IPS-NIHi7 (cell line): ENCODE data around the gene PRR3.

ENCODE experiments used
- DNase-seq: peaks from one replicate; pipeline ENCODE4 v3.0.0; 2012; ENCODE audit warnings: mixed read lengths; ENCODE audit errors: extremely low spot score

The PRR3 gene

DNA sequence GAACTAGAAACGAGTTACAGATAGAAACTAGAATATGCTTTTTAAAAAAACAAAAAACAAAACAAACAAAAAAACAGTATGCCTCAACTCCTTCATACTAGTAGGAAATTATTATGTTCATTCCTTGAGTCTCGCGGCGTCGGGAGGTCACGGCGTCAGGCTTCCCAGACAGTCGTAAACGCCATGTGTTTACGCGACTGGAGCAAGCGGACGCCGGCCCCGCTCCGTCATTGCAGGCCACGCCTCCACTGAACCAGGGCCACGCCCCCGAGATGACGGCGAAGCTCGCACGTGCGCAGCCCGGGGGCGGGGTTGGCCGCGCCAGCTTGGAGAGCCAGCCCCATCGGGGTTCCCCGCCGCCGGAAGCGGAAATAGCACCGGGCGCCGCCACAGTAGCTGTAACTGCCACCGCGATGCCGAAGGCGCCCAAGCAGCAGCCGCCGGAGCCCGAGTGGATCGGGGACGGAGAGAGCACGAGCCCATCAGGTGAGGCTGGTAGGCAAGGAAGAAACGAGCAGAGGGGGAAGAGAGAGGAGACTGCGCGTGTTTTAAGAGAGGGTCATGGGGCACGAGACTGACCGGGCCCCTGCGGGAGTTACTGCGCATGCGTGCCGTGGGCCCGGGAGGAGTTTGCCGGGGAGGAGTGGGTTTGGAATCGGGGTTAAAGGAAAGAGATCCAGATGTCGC, 14.1 kb downstream of the PRR3 start, which contains the start of gene ABCF1:
ABCF1 (plus strand) TSS at position 368 of the 687 bp plus-strand sequence; CDS start at position 414, 46 bp downstream.
- DNase-seq: peak; percentile 99

DNA sequence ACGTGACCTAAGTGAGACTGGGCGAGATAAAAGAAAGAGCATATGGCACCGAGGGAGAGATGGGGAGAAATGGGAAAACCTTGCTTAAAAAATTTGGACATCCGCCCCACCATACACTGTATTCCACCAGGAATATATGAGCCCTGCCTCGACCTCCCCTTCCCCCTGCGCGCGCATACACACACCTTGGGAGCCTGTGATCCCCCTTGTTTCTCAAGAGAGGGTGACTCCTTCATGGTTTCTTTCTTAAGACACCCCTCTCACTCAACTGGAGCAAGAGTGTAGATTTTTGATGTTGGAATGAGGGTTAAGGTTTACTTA, 14.6 kb downstream of the PRR3 start:
- no peak for DNase-seq

DNA sequence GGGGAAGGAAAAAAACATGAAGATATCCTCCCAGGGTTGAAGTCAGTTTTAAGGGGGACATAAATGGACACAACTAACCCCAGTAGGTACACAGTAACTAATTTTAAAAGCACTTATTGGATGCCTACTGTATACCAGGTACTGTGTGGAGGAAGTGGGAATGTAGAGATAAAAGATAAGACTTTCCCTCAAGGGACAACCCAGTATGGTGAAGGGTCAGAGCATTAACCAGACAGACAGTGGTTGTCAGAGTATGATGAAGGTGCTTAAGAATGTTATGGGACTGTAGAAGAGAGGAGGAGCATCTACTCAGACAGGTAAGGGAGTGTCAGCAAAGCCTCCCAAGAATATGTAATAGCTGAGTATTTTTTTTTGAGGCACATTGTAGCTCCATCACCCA, 15.1 kb downstream of the PRR3 start:
- no peak for DNase-seq

DNA sequence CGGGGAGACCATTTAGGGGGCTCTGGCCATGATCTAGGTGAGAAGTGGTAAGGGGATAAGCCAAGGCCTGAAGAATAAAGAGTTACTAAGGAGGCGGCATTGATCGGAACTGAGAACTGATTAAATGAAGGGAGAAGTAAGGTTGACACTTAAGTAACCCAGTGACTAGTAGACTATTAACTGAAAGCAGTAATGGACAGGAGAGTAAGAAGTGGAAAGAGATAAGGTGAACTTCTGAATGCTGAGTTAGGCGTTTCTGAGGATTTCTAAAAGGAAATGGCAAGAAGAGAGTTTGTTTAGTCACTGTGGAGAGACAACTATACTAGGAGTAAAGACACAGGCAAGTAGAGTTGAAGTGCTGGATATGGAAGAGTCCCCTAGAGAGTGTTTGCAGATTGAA, 16.0 kb downstream of the PRR3 start:
- no peak for DNase-seq

DNA sequence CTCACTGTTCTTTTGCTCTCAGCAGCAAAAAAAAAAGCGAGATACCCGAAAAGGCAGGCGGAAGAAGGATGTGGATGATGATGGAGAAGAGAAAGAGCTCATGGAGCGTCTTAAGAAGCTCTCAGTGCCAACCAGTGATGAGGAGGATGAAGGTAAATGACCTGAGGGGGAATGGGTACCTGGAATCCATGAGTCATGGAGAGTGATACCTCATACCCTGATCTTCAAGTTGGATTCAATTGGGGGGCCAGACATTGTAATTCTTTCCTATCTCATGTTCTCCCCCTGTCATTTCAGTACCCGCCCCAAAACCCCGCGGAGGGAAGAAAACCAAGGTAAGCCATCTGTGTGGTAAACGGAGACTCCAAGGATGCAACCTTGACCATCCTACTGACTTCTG, 21.0 kb downstream of the PRR3 start:
- no peak for DNase-seq

DNA sequence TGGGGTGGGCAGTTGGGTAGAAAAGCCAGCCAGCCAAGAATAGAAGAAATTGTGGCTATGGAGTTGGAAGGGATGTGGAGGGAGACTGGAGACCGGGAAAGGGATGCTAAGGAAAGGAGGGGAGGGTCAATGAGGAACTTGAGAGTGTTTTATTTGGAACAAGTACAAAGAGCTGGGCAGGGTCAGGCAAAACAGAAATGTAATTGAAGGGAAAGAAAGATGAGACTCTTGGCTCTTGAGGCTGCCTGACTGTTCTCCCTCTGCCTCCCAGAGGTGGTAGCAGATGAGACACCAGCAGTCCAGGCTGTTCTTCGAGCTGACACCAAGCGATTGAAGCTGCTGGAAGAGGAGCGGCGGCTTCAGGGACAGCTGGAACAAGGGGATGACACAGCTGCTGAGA, 26.8 kb downstream of the PRR3 start:
- no peak for DNase-seq

DNA sequence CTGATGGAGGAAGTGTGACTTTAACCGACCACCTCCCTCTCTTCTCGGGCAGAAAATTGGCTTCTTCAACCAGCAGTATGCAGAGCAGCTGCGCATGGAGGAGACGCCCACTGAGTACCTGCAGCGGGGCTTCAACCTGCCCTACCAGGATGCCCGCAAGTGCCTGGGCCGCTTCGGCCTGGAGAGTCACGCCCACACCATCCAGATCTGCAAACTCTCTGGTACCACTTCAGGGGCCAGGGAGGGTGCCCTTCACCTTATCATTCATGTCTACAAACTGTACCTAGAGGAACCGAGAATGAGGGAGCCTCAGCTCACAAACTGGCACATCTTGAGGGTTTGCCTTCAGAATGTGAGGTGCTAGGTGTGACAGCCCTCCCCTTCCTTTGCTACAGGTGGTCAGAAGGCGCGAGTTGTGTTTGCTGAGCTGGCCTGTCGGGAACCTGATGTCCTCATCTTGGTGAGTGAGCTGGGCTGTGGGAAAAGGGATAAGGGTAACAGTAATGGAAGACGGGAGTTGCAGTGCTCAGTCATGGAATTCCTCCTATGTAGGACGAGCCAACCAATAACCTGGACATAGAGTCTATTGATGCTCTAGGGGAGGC, 32.8 kb downstream of the PRR3 start:
- no peak for DNase-seq

DNA sequence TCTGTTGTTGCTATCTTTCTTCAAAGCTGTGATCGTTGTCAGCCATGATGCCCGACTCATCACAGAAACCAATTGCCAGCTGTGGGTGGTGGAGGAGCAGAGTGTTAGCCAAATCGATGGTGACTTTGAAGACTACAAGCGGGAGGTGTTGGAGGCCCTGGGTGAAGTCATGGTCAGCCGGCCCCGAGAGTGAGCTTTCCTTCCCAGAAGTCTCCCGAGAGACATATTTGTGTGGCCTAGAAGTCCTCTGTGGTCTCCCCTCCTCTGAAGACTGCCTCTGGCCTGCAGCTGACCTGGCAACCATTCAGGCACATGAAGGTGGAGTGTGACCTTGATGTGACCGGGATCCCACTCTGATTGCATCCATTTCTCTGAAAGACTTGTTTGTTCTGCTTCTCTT, 33.4 kb downstream of the PRR3 start:
- no peak for DNase-seq

DNA sequence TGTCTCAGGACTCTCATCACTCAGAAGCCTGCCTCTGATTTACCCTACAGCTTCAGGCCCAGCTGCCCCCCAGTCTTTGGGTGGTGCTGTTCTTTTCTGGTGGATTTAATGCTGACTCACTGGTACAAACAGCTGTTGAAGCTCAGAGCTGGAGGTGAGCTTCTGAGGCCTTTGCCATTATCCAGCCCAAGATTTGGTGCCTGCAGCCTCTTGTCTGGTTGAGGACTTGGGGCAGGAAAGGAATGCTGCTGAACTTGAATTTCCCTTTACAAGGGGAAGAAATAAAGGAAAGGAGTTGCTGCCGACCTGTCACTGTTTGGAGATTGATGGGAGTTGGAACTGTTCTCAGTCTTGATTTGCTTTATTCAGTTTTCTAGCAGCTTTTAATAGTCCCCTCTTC, 33.9 kb downstream of the PRR3 start:
- no peak for DNase-seq

DNA sequence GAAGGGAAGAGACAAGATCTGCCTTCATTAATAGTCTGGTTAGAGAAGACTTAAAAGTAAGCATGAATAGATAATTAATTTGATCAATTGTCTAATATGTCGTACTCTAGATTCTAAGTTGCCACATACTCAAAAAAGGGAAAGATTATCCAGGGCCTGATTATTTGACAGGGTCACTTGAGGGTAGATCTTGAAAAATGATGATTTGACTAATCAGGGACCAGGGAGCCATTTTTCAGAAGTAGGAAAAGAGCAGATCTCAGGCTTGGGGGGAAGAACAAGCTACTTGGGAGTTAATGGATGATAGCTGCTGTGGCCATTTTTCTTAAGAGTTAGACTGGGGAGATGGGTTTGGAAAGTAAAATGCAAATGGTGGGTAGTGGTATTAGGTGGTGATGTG, 35.2 kb downstream of the PRR3 start:
- no peak for DNase-seq

DNA sequence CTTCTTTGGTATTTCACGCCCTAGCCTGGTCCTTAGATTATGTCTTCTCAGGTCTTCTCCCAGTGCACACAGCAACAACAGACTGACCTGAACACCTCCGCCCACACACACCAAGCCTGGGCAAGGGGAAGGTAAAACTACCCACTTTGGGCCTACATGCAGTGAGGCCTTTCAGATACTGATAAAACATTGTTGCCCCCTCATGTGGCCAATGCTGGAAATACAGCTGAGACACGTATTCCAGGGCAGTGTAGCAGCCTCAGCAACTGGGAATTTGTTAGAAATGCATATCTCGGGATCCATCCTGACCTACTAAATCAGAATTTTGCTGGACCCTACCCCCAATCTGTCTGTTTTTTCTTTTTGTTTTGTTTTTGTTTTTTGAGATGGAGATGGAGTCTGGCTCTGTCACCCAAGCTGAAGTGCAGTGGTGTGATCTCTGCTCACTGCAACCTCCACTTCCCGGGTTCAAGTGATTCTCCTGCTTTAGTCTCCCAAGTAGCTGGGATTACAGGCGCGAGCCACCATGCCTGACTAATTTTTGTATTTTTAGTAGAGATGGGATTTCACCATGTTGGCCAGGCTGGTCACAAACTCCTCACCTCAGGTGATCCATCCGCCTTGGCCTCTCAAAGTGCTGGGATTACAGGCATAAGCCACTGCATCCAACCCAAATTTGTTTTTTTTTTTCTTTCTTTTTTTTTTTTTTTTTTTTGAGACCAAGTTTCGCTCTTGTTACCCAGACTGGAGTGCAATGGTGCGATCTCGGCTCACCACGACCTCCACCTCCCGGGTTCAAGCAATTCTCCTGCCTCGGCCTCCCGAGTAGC, 40.4 kb downstream of the PRR3 start:
- DNase-seq: peak; percentile 83

DNA sequence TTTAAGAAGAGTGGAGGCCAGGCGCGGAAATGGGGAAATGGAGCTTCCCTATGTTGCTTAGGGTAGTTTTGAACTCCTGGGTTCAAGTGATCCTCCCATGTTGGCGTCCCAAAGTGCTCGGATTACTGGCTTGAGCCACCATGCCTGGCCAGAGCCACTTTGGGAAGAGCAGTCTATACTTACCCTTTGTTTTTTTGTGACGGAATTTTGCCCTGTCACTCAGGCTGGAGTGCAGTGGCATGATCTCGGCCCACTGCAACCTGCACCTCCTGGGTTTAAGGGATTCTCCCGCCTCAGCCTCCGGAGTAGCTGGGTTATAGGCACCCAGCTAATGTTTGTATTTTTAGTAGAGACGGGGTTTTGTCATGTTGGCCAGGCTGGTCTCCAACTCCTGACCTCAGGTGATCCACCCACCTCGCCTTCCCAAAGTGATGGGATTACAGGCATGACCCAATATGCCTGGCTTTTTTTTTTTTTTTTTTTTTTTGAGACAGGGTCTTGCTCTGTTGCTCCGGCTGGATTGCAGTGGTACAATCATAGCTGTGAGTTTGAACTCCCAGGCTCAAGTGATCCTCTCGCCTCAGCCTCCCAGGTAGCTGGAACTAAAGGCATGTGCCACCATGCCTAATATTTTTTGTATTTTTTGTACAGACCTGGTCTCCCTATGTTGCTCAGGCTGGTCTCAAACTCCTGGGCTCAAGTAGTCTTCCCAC, 42.0 kb downstream of the PRR3 start:
- DNase-seq: no peak

DNA sequence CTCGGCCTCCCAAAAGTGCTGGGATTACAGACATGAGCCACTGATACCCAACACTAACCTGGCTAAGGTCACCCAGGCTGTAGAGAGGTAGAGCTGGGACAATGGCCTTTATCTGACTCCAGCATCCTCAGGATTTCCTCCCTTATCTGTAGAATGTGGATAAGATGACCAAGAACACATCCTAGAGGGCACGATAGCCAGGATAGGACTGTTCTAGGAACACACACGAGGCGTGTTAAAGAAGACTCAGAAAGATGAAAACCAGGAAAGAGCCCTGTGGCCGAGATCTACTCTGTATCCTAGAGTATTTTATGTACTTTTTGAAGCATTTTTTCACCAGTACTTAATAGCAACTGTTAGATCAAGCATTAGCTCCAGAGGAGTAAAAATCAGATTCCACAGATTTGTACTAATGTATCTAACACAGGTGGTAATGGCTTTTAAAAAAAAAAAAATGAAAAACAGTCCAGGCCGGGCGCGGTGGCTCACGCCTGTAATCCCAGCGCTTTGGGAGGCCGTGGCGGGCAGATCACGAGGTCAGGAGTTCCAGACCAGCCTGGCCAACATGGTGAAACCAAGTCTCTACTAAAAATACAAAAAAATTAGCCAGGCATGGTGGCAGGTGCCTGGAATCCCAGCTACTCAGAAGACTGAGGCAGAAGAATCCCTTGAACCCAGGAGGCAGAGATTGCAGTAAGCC, 42.7 kb downstream of the PRR3 start:
- no peak for DNase-seq

DNA sequence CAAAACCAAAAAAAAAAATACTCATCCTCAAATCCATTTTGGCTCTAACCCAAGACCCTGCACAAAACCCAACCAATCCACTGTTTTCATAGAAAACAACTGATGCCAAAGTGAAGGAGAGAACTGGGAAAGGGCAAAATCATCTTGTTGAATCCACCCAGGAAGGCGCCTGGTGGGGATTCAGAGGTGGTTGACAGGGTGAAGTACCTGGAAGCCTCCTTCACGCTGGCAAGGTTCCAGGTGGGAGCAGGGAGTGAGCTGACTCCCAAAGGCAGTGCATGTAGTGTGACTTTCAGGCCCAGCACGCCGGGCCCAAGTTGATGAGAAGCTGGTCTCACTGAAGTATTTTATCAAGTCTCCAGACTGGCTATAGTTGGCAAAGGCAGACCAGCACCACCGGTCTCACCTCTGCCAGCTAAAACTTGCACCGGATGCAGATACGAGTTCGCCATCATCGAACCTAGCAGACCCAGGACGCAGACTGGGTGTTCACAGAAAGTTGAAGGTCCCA, 43.4 kb downstream of the PRR3 start:
- no peak for DNase-seq

DNA sequence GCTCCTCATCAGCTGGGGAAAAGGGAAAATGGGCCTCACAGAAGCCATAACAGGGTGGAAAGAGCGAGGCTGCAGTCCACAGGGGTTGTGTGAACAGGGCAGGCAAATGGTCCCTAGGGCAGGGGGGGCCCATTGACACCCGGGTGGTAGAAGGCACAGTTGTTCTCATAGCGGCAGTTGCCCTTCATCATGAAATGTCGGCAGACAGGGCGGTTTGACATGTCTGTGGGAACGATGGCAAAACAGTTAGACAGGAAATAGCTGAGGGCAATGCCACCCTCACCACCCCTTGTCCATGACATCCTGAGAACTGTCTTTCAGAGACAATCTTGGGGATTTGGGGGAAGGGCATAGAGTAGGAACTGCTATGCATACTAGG, 44.3 kb downstream of the PRR3 start:
- no peak for DNase-seq

DNA sequence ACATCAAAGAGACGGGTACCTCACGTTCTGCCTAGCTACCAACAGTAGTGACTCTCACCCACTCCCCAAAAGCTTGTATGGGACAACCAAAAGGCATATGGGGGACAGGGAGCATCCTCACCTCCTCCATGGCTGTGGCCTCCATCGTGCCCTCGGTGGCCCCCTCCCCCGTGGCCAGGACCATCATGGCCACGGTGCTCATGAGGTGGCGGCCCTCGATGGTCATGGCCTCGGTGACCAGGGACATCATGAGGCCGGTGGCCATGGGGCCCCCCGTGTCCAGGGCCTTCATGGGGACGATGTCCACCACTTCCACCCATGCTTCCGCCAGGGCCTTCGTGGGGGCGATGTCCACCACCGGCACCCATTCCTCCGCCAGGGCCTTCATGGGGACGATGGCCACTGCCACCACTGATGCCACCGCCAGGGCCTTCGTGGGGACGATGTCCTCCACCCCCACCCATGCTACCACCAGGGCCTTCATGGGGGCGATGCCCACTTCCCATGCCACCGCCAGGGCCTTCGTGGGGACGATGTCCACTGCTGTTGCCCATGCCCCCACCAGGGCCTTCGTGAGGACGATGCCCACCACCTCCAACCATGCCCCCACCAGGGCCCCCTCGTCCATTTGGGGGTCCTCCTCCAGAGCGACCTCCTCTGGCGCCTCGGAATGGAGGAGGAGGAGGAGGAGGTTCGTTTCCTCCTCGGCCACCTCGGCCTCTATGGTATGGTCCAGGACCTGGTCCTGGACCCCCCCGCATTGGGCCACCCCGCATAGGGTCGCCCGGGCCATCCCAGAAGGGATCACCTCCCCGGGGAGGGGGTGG, 44.9 kb downstream of the PRR3 start:
- no peak for DNase-seq

DNA sequence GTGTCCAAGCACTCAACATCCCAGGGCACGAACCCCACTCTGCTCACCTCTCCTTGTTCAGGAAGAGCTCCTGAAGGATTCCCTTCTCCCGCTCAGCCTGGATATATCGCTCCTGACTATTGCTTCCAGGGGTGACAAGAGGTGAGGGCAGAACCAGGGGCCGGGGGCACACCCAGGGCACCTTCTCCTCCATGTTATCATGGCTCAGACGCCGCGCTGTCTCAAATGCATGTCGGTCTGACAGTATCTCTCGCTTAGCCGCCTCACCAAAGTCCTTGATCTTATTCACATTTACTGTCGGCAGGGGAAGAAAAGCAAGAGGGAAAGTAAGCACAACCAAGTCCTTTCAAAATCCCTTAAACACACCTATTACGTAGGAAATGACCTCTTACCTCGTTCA, 46.9 kb downstream of the PRR3 start:
- DNase-seq: no peak

DNA sequence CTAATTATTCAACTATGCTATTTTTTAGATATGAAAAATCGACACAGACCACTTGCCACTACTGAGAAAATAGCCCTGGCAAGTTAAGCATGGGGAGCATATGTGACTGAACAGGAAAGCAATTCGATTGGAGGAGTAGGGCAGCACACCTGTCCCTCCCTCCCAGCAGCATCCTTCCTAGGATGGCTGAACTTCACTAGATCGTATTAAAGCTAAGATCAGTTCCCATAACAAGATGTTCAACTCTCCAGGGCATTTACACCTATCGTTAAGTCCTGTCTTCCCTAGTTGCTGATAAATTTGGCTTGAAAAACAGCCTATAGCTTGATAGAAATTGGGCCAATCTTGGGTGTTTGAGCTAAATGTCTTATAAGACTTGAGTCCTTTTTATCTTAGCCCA, 53.0 kb downstream of the PRR3 start:
- DNase-seq: no peak

DNA sequence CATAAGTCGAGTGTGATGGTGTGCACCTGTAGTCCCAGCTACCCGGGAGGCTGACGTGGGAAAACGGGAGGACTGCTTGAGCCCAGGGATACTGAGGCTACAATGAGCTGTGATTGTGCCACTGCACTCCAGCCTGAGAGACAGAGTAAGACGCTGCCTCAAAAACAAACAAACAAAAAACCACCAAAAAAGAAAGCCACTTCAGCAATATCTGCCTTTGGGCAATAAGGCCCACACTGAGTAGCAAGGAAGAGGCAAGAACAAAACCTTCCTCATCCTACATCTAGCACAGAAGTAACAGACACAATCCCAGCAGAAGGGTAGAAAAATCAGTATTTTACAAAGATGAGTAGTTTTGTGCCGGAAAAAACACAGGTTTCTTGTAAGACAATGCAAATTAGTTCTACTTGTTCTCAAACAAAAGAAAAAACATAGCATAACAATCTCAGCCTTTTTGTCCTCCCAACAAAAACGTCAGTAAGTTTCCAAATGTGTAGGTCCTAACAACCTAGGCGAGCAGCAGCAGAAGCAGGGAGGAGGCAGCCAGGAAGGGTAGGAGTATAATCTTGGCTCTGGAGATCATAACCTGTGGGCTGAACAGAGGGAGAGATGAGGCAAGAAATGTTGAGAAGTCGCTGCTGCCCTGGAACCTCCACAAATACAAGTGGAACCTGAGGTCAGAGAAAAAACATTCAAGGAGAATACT, 54.2 kb downstream of the PRR3 start:
- no peak for DNase-seq

DNA sequence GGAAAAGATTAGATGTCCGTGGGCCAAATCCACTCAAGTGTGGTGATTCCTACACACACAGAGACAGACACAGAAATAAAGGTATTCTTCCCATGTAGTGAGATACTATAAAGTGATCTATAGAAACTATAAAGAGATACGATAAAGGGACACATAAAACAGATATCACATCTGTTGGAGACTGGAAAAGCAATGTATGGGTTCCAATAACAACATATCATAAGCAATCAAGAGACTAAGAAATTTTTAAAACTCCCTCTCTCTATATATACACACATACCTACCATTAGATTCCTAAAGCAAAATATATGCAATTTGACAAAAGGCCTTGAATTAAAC, 54.7 kb downstream of the PRR3 start:
- DNase-seq: no peak
